Measurements from ENCODE around the gene GALNT13. TPM values are rescaled to one million over a fixed set of nuclear protein-coding genes. Genes with fewer than 3 reads are reported as not detected.

GALNT13 gene
- total RNA-seq (ENCODE audit: insufficient read depth, low replicate concordance) = 9.4 TPM

DNA sequence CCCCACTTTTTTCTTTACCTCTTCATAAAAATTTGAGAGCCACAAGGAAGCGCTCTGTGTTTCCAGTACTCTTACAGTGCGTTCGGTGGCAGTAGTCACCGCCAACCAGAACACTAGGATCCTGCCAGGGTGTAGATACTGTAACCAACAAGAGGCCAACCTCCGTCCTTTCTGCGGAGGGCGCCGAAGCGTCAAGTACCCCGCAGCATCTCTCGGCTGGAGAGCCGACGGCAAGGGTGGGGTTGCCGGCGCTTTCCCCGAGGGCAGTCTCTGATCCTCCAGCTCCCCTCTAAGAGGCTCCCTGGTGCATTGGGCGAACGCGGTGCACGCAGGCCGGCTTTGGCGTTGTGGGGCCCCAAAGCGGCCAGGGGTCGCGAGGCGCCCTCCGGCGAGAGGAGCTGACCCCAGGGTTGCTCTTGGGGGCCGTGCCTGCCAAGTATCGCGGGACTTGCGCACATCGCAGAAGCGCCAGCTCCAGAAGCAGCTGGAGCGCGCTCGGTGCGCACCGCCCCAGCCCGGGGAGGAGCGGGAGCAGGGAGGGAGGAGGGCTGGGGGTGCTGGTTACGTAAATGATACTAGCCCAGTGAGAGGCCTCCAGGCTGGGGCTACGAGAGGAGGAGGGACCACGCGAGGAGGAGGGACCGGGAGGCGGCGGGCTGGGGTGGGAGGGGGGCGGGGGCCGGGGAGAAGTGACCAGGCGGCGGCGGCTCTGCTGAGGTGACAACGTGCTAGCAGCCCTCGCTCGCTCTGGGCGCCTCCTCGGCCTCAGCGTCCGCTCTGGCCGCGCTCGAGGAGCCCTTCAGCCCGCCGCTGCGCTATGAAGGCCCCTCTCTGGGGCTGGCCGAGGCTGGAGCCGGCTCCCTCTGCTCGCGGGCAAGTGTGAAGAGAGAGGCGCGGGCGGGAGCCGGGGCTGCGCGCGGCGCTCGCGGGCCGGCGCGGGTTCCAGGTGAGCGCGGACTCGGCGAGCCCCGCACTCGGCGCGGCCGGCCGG is at the start of gene GALNT13:
GALNT13 (plus strand) TSS at position 692 of the 991 bp plus-strand sequence.
- DNase-seq (ENCODE audit: low spot score) = peak; percentile 93

DNA sequence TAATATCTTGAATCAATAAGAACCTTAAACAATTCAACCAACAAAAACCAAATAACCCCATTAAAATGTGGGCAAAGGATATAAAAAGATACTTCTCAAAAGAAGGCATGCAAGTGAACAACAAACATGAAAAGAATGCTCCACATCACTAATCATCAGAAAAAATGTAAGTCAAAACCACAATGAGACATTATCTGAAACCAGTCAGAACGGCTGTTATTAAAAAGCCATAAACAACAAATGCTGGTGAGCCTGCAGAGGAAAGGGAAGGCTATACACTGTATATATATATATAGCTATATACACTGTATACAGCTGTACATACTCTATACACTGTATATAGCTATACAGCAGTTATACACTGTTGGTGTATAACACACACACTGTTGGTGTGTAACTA is 47.8 kb upstream of the GALNT13 start:
- DNase-seq (ENCODE audit: low spot score) = no peak

DNA sequence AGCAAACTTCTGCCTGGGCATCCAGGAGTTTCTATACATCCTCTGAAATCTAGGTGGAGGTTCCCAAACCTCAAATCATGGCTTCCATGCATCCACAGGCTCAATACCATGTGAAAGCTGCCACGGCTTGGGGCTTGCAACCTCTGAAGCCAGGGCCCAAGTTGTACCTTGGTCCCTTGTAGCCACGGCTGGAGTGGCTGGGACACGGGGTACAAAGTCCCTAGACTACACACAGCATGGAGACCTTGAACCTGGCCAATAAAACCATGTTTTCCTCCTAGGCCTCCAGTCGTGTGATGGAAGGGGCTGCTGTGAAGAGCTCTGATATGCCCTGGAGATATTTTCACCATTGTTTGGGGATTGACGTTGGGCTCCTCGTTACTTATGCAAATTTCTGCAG is 43.4 kb upstream of the GALNT13 start:
- DNase-seq (ENCODE audit: low spot score) = no peak

DNA sequence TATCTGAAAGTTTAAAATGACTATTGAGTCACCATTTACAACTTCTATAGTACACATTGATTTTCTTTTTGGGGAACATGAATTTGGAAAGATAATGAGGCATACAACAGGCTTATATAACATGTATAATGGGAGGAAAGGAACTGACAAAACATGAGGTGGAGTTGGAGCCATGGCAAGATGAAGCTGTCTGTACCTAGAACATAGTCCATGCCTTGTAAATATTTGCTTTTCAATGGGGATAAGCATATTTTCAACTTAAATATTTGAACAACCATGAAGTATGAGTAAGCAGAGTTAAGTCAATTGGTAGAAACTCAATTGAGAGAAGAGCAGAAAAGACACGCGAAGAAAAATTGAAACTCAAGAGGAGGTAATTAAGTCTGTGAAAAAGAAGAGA is 37.1 kb upstream of the GALNT13 start:
- no peak for DNase-seq (ENCODE audit: low spot score)

DNA sequence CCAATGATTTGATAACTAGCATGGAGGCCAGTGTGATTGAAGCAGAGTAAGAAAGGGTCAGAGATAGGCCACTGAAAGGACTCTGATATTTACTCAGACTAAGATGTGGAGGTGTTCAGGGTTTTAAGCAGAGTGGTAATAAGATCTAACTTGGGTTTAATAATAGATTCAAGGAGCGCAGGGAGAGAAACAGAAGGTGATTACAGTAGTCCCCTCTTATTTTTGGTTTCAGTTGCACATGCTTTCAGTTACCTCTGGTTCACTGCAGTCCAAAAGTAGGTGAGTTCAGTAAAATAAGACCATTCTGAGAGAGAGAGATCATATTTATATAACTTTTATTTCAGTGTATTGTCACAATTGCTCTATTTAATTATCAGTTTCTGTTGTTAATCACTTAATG is 13.5 kb upstream of the GALNT13 start:
- no peak for DNase-seq (ENCODE audit: low spot score)

DNA sequence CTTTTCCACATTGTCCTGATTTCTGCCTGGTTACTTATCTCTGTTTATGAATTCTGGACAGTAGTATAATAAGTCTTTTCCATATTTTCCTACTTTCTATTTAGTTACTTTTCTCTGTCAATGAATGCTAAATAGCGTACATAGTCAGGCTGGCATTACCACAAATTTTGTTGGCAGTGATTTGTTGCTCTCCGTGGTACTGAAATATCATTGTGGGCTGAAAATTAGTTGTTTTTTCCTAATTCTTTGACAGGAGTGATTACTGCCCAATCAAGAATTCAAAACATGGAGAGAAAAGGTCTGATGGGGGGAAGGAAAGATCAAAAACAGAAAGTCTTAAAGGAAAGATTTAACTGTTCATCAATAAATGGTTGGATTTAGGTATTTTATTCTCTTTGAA is 7.7 kb upstream of the GALNT13 start:
- no peak for DNase-seq (ENCODE audit: low spot score)

DNA sequence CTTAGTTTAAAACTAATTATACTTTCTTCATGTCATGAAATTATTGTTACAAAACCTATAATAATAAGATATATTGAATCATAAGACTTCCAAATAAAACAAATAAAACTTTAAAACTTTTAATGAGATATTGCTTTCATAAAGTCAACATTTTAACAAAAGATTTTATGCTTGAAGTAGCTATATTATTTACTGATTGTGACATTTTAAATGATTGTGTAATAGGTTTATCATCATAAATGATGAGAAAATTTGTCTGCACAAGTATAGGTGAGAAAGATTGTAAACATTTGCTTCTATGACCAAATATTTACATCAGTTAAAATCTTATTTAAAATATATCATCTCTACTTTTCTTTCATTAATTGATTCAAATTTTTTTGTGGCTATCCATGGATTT is 5.1 kb upstream of the GALNT13 start:
- no peak for DNase-seq (ENCODE audit: low spot score)

DNA sequence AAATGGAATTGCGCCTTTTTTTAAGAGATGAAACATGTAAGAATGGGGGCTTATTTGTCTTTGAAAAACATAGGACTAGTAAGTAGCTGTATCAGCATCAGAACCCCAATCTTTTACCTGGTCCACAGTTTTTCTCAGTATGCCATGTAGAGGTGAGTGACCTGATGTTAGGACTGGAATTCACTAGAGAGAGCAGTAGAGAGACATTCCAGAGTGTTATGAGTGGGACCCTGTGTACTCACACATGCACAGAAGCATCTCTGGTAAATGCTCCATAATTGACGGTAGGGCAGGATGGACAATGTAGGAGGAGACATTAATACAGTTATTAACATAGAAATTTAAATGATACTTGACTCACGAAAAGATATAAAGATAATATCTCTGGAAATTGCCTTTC is 1.4 kb upstream of the GALNT13 start:
- no peak for DNase-seq (ENCODE audit: low spot score)

DNA sequence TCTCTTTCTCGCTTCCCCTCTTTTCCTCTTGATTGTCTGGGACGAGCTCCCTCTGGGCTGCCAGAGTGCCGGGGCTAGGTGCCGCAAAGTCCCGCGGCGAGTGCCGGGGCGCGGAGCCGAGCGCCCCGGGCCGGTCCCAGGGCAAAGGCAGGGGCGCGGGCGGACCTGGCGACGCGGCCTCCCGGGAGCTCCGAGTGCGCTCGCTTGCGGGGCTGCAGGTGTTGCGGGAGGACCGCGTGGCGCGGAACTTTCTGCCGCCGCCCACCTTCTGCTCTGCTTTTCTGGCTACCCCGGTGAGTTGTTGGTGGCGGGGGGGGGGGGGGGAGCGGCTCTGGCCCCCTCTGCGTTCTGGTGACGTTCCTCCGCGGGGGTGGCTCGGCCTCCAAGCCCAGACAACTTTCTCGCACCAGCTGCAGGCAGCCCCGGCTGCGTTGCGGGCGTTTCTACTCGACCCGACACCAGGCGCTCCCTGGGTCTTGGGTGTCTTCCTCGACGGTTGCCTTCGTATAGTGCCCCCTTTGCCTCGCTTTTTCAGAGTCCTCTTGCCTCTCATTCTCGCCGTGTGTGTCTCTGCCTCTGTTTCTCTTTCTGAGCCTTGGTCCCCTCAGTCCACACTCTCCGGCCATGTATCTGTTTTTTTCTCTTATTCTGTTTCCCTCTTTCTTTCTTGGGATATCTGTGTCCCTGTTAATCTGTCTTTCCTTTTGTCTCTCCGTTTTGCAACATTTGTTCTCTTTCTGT is 759 bp downstream of the GALNT13 start:
- DNase-seq (ENCODE audit: low spot score) = no peak

DNA sequence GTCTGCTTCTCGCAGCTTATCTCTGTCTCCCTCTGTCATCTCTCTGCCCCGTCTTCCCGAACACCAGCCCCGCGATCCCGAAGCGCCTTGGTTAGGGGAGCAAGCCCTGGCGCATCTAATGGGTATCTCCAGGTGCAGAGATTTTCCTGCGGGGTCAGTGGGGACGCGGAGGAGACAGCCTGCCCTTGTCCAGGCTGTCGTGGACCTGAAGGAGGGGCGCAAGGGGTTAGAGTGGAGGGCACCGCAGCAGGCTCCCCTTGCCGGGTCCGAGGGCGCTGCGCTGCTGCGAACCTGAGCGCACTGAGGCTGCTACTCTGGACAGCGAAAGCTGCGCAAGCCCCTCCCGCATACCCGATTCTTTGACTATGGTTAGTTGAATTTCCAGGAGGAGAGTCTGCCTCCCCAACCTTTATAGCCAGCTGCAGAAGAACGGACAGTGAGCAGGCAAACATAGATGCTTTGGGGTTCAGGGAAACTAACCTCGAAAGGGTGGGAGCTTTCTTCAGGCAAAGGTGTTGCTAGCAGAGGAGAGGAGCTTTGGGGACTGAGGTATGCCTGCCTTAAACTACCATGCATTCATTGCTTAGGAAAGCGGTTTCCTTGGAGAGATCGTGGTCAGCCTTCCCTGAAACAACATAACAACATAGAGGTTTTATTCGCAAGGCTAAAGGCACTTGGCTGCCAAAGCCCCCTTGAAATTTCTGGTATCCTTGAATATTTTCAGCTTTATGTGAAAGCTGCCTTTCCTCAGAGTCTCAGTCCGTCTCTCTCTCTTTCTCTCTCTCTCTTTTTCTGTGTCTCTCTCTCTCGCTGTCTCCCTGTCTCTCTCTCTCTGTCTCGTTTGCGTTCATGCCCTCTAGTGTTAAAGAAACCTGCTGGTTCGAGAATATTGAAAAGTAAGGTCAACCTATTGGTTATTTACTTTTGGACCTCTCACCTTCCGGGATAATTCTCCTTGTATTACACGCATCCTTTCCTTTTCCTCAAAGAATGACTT is 1.6 kb downstream of the GALNT13 start:
- DNase-seq (ENCODE audit: low spot score) = peak; percentile 43

DNA sequence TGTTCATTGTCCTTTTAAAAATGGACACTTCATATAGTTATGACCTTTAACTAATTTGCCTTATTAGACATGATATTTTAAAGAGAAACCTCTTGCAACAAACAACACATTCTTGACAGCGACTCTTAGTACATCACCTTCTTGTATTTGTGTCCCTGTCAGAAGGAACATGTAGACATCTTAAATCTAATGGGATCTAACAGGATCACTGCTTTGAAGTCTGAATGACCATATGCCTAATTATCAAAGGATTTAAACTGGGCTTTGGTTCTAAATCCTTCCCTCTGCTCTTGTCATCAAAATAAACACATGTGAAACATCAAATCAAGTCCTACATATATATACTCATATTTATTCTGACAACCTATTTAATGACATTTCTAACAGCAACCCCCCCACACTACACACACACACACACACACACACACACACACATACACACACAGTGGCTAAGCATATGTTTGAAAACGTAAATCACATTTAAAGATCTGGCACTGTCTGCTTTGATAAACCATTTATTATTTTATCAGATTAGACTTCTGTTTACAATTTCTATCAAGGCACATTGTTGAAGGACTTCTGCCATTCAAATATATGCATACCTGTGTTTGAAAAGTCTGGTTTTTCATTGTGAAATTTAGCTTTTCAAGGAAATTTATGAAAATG is 4.2 kb downstream of the GALNT13 start:
- DNase-seq (ENCODE audit: low spot score) = no peak

DNA sequence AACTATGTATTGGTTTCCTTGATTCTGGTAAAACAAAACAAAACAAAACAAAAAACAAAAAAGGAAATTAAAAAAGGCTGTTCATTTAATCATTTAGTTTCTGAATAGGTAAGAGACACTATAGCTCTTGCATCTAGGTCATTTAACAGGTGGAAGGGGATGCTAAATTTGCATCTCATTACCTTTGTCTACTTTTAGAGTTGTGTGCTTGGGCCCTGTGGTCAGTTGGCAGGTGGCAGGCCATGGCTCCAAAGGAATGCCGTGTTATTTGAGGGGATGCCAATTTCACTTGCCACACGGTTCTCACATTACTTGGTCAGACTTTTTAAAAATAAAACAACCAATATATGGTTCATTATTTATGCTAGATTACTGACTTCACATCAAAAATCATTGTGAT is 9.2 kb downstream of the GALNT13 start:
- no peak for DNase-seq (ENCODE audit: low spot score)

DNA sequence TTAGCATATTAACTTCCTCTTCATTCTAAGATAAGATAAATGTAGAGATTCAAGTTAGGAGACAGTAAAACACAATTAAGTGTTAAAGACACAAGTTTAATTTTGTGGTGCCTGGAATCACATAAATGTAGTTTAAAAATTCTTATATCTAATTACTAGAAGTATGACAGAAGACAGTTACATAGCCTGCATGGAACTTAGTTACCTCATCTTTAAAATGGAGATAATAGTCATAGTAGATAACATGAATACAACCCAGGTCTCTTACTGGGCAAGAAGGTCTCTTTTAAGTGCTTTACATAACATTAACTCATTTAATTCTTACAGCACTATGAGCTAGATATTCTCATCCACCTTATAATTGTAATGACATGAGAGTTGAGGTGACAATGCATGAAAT is 15.1 kb downstream of the GALNT13 start:
- DNase-seq (ENCODE audit: low spot score) = no peak

DNA sequence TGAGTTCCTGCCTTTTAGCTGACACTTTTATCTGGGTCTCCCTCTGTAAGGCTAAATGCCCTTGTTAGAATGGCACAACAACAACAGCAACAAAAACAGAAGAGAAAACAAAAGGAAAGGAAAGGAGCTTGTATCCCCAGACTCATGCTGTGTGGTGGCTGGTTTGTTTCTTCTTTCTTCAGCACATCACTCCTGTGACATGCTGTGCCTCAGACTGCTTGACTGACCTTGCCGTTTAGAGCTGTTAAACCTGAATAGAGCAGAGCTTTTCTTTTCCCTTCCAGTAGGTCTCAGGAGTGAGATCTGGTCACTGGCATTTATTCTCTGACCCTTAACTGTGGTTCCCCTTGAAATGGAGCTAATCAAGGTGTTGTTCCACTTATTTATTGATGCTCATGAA is 18.9 kb downstream of the GALNT13 start:
- no peak for DNase-seq (ENCODE audit: low spot score)

DNA sequence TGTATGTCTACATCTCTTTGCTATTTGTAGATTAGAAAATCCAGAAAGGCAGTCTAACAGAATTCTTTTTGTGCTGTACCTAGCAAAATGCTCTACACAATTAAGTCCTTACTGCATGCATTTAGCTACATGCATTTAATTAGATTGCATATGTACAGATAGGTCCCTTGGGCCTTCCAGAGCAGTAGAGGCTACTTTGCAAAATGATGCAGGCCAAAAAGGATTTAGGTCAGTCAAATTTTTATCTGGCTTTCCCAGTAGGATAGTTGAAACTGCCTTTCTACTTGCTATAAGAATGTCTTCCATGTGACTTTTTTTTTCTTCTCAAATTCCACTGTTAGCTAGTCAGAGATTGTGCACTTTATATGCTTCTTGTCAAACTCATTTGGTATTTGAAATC is 19.3 kb downstream of the GALNT13 start:
- peak; percentile 15 for DNase-seq (ENCODE audit: low spot score)

DNA sequence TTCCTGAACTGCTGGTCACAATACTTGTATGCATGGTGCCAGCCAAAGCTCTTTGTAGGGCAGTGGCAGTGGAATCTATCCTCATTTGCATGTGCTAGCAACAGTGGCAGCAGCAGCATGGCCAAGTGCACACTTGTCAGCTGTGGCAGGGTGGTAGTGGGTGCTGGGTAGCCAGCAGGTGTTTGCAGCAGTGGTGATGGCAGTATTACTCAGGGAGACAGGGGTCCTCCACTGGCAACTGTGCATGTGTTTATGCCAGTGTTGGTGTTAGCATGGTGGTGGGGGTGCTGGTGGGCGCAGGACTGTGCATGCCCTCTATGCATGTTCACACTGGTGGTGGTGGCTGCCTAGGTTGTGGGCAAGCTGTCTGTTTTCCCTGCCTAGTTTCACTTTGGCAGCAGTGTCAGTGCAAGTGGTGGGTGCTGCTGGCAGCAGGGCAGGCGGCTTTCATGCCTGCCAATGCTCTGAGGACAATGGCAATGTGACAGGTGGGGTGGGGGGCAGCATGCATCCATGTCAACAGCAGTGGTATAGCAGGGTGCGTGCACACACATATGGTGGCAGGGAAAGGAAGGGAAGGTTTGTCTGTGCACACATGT is 41.2 kb downstream of the GALNT13 start:
- DNase-seq (ENCODE audit: low spot score) = no peak

DNA sequence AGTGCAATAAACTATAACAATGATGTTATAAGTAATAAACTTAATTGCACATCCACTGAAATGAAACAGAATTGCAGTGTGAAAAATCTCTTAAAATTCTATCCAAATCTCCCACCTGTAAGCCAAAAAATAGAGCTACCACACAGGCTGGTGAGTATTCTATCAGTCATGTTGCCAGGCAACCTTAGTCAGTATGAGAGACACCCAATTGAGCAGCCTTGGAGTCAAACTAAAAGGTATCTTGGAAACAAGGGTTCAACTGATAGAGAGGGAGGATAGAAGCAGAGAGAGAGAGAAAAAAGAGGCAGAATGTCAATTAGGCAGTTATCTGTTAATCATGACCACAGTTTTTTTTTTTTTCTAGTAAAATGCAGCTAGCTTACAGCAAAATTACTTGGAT is 45.8 kb downstream of the GALNT13 start:
- DNase-seq (ENCODE audit: low spot score) = no peak

DNA sequence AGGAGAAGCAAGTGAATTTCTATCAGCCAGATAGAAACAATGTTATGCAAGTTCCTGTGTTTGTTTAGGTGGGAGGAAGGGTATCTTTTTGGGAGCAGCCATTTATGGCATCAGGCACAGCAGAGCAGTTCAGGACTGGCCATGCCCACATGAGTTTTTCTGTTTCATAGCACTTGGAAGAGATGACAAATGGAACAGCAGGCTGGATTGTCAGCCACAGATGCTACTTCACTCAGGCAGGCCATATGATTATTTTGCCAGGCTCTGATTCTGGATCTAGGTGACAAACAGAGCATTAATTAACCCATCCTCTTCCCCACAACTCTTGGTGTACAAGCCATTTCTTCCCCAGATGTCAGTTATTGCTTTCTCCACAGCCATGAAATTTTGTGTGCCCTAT is 63.8 kb downstream of the GALNT13 start:
- no peak for DNase-seq (ENCODE audit: low spot score)

DNA sequence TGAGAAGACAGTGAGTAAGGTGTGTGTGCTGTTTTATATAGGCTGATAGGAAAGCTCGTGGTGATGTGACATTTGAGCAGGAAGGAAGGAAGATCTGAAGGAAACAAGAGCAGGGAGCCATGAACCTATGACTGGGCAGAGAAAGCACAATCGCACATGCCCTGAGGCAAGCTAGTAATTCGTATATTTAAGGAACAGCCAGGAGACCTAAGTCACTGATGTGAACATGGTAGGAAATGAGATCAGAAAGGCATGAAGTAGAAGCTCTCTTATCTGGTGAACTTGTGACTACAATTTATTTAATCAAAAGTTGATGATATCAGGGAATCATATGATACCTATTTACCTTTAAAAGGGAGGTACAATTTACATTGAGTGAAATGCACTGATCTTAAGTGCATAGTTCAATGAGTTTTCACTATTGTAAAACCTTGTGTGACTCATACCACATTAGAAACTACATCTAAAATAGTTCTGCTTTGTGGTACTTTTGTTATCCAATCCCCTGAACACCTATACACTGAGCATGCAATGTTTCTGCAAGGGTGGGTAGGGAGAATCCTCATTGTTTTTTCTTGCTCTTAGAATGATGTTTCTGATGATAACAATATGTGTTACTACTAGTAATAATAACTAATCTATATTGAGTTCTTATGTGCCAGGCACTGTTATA is 67.5 kb downstream of the GALNT13 start:
- DNase-seq (ENCODE audit: low spot score) = no peak

DNA sequence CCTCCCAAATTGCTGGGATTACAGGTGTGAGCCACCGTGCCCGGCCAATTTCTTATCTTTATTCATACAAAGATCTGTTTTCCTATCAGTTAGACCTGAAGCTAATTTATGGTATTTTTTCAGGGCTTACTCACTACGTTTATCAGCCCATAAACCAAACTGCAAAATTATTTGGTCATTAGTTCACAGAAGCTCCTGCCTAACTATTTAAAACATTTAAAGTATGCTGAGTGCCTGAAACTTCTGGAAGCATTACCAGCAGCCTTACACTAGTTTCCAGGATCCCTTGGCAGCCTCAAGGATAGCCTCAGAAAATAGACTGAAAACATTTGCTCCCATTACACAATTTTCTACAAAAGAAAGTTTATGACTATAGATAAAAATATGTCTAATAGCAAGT is 68.8 kb downstream of the GALNT13 start:
- peak; percentile 71 for DNase-seq (ENCODE audit: low spot score)

Measured in umbilical cord (tissue), 2 donors.